NCI-H345 treated with DMSO at 0.1 percent for 48 hours (cell line): ENCODE data around the gene ATG13.

ENCODE experiments used
- DNase-seq: peaks from one replicate; lab custom pipeline; 2025; ENCODE audit not compliant: unreplicated experiment; lab: John Stamatoyannopoulos, UW

Gene ATG13

GRCh38 chr11:46674463-46675287 is 57.3 kb downstream of the ATG13 start:
- DNase-seq = no peak

- DNase-seq = no peak
These were observed 58.0 kb downstream of the ATG13 start for GRCh38 chr11:46675288-46675851.

- DNase-seq = no peak
These were observed 58.6 kb downstream of the ATG13 start for GRCh38 chr11:46675949-46676348.

- no peak for DNase-seq
These were observed 59.2 kb downstream of the ATG13 start for GRCh38 chr11:46676436-46677158.

- DNase-seq = no peak
These were observed 59.8 kb downstream of the ATG13 start for GRCh38 chr11:46677169-46677568.

- DNase-seq = no peak
These were observed 60.8 kb downstream of the ATG13 start for GRCh38 chr11:46677991-46678740.

- no peak for DNase-seq
These were observed 61.4 kb downstream of the ATG13 start for GRCh38 chr11:46678741-46679130.

- DNase-seq = no peak
These were observed 62.1 kb downstream of the ATG13 start for GRCh38 chr11:46679241-46680163.

- no peak for DNase-seq
These were observed 62.9 kb downstream of the ATG13 start for GRCh38 chr11:46680164-46680760.

- DNase-seq = no peak
These were observed 63.5 kb downstream of the ATG13 start for GRCh38 chr11:46680815-46681214.

- DNase-seq = no peak
These were observed 64.5 kb downstream of the ATG13 start for GRCh38 chr11:46681814-46682213.

- DNase-seq = no peak
These were observed 65.7 kb downstream of the ATG13 start for GRCh38 chr11:46682773-46683752.

- no peak for DNase-seq
These were observed 67.0 kb downstream of the ATG13 start for GRCh38 chr11:46684367-46684766.

- no peak for DNase-seq
These were observed 69.8 kb downstream of the ATG13 start for GRCh38 chr11:46686886-46687795.

- no peak for DNase-seq
These were observed 73.3 kb downstream of the ATG13 start for GRCh38 chr11:46690702-46691101.

GRCh38 chr11:46692450-46692849 is 75.1 kb downstream of the ATG13 start:
- no peak for DNase-seq

GRCh38 chr11:46693597-46694012 is 76.3 kb downstream of the ATG13 start:
- no peak for DNase-seq

GRCh38 chr11:46694072-46694471 is 76.7 kb downstream of the ATG13 start:
- DNase-seq = no peak
